Stimulated activated CD4-positive, alpha-beta T cell treated with anti-CD3 and anti-CD28 coated beads, Interleukin-12 subunit alpha, Interleukin-12 subunit beta, amount 100 ng/mL, for 48 hours (primary cell): ENCODE data around the gene SAE1.

ENCODE experiments used
- DNase-seq, 3 donors: peaks; one replicate each; pipeline ENCODE4 v3.0.0-alpha.2; 2020; ENCODE audit warnings: low read depth in 2 of 3, low spot score in 1 of 3

SAE1 gene

DNA sequence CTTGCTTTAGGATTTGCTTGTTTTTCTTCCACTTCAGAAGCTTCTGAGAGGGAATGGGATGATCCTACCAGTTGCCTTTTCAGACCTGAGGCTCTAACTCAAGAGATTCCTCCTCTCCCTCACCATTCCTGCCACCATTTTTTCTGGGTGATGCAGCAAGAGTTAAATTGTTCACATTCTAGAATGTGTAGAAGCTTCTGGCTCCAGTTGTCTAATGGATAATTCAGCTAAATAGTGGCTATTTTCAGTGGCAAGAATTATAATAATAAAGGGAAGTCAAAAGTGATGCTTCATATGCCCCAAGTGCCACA lies 79.5 kb downstream of the SAE1 start:
- no peak for DNase-seq

DNA sequence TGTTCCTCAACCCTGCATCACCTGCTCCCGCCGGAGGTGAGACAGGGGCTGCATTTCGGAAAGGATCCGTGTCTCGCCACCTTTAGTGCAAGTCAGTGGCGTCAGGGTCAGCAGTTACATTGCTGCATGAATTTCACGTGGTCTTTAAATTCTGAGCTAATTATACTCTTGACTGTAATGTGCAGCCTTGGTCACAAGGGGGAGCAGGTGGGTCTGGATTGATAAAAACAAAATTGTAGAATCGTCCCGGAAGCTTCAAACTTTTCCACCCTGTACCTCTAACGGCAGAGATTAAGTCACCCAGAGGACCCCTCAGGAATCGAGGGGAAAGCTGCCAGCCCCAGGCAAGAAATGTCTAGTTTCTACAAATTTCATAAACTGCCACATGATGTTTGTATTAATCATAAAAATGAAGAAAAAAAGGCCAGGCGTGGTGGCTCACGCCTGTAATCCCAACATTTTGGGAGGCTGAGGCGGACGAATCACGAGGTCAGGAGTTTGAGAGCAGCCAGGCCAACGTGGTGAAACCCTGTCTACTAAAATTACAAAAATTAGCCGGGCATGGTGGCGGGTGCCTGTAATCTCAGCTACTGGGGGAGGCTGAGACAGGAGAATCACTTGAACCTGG lies 80.2 kb downstream of the SAE1 start:
- peak; percentile 57 to 90 (median 67) for DNase-seq

DNA sequence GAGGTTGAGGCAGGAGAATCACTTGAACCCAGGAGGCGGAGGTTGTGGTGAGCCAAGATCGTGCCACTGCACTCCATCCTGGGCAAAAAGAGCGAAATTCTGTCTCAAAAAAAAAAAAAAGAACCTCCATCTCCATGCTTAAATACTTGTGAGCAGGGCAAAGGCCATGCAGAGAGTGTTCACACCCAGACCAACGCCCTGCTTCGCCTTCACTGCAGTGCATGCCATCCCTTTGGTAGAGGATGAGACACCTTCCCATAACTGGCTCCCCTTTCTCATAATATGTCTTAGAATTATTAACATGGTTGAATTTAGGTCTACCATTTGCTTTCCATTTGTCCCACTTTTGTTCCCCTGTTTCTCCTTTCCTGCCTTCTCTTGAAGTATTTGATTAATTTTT lies 84.9 kb downstream of the SAE1 start:
- DNase-seq, result no peak

DNA sequence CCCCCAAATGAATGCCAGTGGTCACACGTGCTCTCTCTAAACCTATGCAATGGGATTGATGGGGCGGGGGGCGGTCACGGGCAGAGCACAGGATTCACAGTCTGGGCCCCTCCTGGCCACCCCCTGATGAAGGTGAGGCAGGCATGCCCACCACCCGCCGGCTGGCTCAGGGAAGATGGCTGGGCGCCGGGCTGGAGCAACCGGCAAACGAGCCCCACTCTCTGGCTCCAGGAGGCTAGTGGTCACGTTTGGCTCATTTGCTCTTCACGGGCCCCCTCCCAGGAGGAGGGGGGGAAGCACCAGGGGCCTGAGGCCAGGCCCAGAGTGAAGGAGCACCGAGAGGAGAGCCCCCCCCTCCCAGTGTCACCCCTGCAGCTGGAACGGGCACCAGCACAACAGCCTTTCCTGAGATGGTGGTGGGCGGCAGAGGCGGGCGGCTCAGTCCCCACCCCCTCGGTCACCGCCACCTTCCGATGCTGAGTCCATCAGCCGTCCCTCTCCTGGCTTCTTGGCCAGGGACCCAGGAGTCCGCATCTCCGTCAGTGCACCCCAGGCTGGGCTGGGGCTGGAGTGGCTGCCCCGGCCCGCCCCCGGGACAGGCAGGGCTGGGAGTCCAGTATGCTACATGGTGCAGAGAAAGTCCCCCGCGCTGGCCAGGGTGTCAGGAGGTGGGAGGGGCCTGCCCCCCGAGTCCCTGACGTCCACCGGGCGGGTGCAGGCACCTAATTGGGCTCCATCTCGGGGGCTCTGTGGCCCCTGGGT lies 90.6 kb downstream of the SAE1 start:
- DNase-seq, result no peak

DNA sequence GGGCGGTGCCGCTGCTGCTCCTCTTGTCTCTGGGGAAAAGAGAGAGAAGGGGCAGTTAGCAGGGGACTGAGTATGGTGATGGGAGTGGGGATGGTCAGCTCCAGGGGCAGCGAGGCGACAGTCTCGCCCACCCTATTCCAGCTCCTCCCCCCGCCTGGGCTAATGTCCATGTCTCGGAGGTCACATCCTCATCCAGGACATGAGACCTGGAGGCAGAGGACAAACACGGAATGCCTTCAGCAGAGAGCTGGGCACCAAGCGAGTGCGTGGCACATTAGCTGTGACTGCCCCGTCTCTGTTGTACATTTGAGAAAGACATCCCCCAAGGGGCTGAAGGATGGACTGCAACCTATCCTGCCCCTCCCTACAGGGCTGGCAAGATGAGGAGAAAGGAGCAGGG lies 91.3 kb downstream of the SAE1 start:
- no peak for DNase-seq

DNA sequence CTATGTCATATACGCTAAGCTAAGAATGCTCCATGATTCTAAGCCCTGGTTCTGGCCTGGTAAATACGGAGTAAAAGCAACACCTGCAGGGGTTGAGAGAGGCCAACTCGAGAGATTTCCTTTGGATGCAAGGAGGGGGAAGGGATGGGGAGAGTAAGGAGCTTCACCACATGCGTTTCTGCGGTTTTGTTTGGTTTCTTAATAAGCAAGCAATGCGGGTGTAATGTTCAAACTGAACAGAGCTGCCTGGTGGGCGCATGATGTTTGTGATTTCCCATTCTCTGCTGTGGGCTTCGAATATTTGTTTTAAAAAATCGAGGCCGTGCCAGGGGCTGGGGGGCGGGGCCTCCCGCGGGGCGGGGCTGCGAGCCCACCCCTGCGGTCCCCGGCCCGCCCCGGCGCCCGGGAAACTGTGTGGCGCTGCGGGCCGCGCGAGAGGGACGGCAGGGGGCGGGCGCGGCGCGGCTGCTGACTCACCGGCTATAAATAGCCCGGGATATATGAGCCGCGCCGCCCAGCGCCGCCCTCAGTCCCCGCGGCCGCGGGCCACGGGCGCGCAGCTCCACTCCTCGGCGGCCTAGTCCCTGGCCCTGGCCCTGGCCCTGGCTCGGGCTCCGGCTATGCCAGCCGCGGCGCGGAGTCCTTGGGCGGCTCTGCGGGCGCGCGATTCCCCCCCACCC lies 95.3 kb downstream of the SAE1 start:
- DNase-seq, result peak; percentile 67 to 78 (median 73)

DNA sequence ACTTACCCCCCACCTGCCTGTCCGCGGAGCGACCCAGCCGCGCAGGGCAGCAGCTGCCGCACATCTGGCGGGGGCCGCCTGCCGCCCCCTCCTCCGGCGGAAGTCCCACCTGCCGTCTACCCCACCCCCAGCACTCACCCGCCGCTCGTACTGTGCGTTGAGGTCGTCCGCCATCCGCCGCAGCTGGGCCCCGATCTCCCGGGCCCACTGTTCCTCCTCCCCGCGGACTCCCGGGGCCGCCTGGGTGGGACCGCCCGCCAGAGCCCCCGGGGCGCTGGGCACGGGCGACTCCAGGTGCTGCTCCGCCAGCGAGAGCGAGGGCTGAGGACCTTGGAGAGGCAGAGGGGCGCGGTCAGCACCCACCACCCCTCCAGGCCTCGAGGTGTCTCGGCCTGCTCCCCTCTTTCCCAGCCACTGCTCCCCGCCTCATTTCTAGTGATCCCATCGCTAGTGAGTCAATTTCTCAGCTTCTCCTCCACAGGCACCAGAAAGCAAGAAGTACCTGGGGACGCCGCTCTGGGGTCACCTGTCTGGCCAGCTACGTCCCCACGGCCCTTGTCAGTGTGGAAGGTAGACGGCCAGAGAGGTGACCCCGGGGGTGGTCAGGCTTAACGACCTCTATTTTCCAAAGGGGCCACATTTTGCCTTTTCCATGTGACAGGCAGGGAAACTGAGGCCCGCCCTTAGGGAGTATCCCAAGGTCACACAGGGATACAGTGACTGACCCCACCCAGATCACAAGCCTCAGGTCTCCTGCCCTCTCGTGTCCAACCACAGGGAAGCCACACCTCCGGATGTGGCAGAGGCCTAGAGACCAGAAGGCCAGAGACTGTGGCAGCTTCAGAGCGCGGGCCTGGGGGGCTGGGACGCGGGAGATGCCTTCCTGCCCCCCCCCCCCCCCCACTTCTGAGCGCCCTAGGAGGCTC lies 96.1 kb downstream of the SAE1 start:
- DNase-seq, result peak in 2 of 3 donors; percentile 32 to 39

DNA sequence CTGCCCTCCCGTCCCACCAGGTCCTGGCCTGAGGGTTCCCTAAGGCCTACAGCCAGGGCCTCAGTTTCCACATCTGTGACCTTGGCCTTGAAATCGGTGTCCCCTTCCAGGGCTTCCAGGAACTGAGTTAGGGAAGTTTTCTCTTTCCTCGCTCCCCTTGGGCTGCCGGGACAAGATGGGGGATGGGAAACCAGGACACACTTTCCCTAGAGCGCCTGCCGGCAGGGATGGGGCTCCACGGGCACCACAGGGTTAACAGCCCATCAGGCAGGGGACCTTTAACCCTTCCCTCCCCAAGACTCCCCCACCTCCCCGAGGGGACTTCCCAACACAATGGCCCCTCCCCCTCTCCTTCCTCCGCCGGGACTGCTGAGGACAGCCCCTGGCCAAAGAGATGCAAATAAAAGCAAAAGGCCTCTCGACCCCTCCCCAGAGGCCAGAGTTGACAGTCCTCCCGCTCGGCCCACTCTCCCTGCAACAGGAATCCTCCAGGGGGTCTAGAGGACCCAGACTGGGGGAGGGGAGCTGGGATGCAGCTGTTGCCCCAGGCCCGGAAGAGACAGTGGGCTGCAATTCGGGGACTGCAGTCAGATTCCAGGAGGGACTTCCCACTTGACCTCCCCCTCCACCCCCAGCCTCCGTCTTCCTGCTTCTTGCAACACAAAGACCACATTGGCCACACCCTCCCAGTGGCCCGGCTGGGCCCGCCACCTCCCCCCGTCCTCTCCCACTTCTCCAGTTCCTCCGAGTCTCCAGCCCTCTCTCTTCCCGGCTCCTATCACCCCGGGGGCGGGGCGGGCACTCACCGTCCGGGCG lies 96.9 kb downstream of the SAE1 start:
- DNase-seq, result peak in 2 of 3 donors; percentile 34 to 41

DNA sequence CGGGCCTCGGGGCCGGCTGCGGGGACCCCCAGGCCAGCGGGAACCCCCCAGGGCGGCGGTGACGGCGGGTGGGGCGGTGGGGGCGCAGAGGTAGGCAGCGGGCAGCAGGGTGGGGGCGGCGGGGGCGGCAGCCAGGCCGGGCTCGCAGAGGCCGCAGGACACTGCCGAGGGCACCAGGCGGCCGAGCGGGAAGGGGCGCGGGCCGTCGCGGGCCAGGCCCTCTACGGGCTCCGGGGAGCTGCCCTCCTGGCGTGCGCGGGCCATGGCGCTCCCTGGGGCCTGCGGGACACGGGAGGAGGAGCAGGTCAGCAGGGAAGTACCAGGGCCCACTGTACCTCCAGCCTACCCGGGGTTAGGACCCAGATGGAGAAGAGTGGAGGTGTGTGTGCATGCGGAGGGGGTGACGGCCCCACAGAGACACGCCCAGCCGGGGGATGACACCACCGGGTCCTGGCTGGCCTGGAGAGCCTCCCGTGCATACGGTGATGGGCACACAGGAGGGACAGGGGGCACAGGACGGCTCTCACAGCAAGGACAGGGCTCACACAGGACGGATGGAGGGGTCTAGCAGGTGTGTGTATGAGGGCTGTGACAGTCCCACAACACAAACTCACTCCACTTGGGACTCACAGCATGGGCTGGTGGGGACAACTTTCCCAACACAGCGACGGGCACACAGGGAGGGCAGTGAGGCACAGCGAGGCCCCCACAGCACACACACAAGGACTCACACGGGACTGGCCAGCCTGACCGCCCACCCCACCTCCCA lies 97.7 kb downstream of the SAE1 start:
- peak in 1 of 3 donors; percentile 5 for DNase-seq

DNA sequence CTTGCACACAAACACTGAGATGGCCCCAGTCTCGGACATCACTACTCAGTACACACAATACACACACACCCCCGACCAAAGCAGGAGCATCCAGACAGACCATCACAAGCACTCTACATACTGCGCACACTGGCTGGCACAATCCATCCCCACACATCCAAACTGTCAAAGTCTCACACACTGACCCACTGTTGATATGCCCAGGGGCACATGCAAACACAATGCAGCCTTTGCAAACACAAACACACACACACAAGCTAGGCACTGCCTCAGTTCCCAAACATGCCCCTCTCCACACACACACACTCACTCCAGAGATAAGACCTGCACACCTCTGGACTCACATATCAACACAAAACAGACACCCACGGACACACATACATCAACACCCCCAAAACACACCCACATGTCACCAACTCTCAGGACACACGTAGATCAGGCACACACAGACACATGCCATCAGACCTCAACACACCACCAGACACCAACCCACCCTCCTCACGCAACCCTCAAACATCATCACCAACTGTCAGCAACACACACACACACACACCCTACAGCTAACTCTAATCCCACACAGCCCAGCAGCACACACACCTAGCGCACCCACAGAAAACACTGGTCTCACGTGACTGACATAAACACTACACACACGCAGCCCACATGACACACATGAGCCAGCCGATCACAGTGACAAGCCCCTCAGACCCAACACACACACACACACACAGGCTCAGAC lies 98.5 kb downstream of the SAE1 start:
- DNase-seq, result no peak

DNA sequence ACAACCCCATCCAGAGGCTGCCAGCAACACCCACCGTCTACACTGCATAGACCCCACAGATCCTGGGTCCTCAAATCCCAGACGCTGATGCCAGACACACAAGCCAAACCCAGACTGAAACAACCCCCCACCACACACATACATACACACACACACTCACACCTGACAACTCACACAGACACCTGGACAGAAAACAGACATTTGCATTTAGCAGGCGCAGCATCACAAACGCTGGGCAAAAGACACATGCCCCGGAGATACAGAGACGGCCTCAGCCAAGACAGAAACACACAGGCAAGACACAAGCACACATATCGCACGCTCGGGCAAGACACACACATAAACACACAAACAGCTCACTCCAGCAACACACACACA lies 99.0 kb downstream of the SAE1 start:
- DNase-seq, result no peak

DNA sequence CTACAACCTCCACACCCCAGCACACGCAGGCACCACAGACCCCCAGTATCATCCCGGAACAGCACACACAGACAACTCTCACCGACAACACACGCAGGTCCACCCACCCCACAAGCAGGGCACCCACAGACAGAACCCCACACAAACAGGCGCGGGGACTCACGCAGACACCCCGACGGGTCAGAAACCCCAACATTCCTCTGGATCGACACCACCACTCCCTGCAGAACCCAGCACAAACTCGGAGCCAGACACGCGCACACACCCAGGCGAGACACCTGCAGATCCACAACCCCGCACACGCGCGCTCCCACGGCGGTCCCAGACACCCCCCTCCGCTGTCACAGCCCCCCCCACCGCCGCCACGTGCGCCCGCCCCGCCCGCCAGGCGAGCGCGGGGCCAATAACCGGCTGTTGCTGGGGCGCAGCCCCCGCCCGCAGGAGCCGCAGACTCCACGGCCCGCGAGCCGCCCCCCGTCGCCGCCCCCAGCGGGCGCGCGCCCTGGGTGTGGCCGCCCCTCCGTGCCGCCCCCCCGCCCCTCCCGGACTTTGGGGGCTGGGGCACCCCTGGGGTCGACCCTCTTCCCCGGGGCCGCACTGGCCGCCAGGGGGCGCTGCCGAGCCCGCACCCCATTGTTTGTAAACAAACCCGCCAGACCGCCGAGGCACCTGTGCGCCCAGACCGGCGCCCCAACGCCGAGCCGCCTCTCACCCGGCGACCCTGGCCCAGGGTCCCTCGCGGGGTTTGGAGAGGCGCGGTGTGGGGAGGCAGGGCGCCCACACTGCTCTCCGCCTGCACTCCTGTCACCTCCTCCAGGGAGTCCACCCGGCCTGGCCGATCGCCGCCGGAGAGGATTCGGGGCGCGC lies 99.7 kb downstream of the SAE1 start:
- peak; percentile 7 to 73 (median 68) for DNase-seq

DNA sequence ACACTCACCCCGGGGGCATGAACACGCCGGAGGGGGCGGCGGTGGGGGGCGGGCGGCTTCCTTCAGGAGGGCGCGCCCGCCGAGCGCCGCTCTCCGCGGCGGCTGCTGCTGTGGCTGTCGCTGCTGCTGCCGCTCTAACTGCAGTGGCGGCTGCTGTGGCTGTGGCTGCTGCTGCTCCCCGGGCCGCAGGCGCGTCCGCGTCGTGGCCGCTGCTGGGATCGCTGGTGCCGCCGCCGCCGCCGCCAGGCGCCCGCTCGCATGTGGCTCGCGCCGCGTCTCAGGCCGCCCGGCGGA lies 100.2 kb downstream of the SAE1 start, which contains the start of gene BBC3:
Gene BBC3, minus strand, starts transcription at position 279 of the 294 bp plus-strand sequence. CDS start 2,768 bp downstream, outside the sequence.
- DNase-seq, result no peak

DNA sequence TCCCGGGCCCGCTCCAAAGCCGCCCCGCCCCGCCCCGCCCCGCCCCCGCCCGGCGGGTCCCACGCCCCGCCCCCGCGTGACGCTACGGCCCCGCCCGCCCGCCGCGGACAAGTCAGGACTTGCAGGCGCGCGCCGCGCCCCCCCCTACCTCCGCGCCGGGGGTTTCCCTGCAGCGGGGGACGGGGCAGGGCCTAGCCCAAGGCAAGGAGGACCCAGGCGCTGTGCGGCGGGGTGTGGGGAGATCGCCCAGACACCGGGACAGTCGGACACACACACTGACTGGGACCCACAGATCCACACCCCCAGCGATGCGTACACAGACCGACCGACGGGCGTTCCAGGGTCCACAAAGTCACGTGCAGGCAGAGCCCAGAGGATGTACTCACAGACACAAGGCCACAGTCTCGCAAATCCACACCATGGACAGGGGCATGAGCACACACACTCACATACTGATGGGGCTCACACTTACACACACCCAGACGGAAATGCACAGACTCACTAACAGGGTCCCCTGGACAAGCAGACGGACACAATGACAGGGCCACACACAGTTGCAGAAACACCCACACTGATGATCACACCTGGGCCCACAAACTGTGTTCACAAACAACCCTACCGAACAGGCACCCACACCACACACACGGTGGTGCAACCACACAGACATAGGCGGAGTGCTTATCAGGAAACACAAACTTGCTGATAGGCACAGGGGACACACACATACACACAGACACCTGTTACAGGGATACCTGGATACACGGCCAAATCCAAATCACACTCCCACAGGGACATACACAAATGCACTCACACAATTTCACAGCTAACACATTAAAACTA lies 100.8 kb downstream of the SAE1 start:
- peak; percentile 69 to 86 (median 76) for DNase-seq

DNA sequence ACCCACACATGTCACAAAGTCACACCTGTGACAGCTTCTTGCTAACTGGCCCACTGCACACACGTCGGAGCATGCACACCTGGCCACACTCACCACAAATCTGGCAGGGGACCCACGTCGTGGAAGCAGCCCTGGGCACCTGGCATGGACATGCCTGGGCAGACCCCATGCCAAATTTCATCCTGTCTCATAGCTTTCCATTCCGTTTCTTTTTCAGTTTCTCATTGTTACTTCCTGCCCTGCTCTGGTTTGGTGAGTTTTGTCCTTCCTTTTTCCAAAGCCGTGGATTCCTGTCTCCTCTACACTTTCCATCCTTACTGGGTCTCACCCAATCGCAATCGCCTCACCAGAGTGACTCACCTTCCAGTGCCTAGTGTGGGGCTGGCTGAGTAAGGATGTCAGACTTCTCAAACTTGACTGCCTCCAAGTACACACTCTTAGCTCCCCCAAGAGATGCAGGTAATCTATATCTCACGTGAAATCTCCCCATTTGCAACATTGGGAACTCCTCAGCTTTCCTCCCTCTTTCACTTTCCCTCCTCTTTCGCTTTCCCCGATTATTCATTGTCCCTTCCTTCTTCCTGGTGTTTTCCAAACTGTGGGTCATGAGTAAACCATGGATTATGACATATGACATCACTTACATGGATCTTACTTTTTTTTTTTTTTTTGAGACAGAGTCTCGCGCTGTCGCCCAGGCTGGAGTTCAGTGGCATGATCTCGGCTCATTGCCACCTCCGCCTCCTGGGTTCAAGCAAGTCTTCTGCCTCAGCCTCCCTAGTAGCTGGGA lies 102.0 kb downstream of the SAE1 start:
- no peak for DNase-seq

DNA sequence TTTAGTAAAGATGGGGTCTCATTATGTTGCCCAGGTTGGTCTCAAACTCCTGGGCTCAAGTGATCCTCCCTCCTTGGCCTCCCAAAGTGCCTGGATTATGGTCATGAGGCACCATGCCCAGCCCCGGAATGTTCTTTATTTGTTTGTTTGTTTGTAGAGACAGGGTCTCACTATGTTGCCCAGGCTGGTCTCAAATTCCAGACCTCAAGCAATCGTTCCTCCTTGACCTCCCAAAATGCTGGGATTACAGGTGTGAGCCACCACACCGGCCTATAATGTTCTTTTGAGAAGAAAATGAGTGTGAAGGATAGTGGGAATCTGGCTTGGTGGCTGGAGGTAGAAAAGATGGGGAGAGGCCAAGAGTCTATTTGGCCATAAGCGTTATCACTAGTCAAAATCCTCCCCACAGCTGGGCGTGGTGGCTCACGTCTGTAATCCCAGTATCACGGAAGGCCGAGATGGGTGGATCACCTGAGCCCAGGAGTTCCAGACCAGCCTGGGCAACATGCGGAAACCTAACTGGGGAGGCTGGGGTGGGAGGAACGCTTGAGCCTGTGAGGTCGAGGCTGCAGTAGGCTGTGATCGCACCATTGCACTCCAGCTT lies 105.5 kb downstream of the SAE1 start:
- no peak for DNase-seq
